OCI-LY1 (cell line): Measurements from ENCODE around the gene ASPSCR1.

ENCODE experiments used
- H2AFZ ChIP-seq: fragments of 200-600 bp; sonication (generic), shearing (Covaris generic); 2 replicates; pipeline ENCODE4 v1.6.0; 2014; ENCODE audit warnings: antibody characterized with exemption, mild to moderate bottlenecking, low read length
- H3F3A ChIP-seq: fragments of 200-600 bp; sonication (generic), shearing (Covaris generic); 2 replicates; pipeline ENCODE4 v1.6.0; 2014; ENCODE audit warnings: mild to moderate bottlenecking, antibody characterized with exemption, low read length, moderate library complexity; ENCODE audit not compliant: insufficient read depth
- H3K27ac ChIP-seq: fragments of 200-600 bp; sonication (generic); 2 replicates; pipeline ENCODE4 v1.5.1; 2014; ENCODE audit warnings: low read length, mixed run types, mild to moderate bottlenecking, low read depth; ENCODE audit not compliant: poor library complexity, severe bottlenecking
- H3K27me3 ChIP-seq: fragments of 200-600 bp; sonication (generic); 2 replicates; pipeline ENCODE4 v1.6.0; 2014; ENCODE audit warnings: antibody characterized with exemption, mild to moderate bottlenecking, low read length, moderate library complexity; ENCODE audit not compliant: insufficient read depth
- H3K36me3 ChIP-seq: fragments of 200-600 bp; sonication (generic); 2 replicates; pipeline ENCODE4 v1.6.1; 2014; ENCODE audit warnings: mild to moderate bottlenecking, antibody characterized with exemption, low read length, moderate library complexity, mixed read lengths; ENCODE audit not compliant: insufficient read depth
- H3K4me1 ChIP-seq: fragments of 200-600 bp; sonication (generic); 2 replicates; pipeline ENCODE4 v1.5.1; 2014; ENCODE audit warnings: mild to moderate bottlenecking, low read length, moderate library complexity; ENCODE audit not compliant: insufficient read depth, severe bottlenecking
- H3K4me2 ChIP-seq: fragments of 200-600 bp; sonication (generic), shearing (Covaris generic); 2 replicates; pipeline ENCODE4 v1.6.1; 2014; ENCODE audit warnings: low read length
- H3K4me3 ChIP-seq: fragments of 200-600 bp; sonication (generic); 2 replicates; pipeline ENCODE4 v1.5.1; 2014; ENCODE audit warnings: low read length, low read depth, mild to moderate bottlenecking, mixed read lengths; ENCODE audit not compliant: poor library complexity, severe bottlenecking
- H3K79me2 ChIP-seq: fragments of 200-600 bp; shearing (Covaris generic); 2 replicates; pipeline ENCODE4 v1.6.1; 2016; ENCODE audit warnings: mixed run types, low read length, mixed read lengths; ENCODE audit not compliant: insufficient read depth
- H3K9ac ChIP-seq: fragments of 200-600 bp; sonication (generic), shearing (Covaris generic); 2 replicates; pipeline ENCODE4 v1.6.1; 2014; ENCODE audit warnings: mild to moderate bottlenecking, low read length, mixed read lengths
- H3K9me2 ChIP-seq: fragments of 200-600 bp; sonication (generic), shearing (Covaris generic); 2 replicates; pipeline ENCODE4 v1.6.1; 2014; ENCODE audit warnings: low read depth, mild to moderate bottlenecking, low read length, mixed read lengths
- H3K9me3 ChIP-seq: fragments of 200-600 bp; shearing (Covaris generic); 2 replicates; pipeline ENCODE4 v1.6.1; 2014; ENCODE audit warnings: low read length, mixed read lengths
- H4K20me1 ChIP-seq: fragments of 200-600 bp; sonication (generic), shearing (Covaris generic); 2 replicates; pipeline ENCODE4 v1.6.0; 2016; ENCODE audit warnings: mild to moderate bottlenecking, low read length; ENCODE audit not compliant: insufficient read depth
- CTCF ChIP-seq: fragments of 200-600 bp; sonication (generic), shearing (Covaris generic); IDR thresholded peaks from 2 replicates; pipeline ENCODE4 v1.5.1; 2017; ENCODE audit warnings: mild to moderate bottlenecking, antibody characterized with exemption, low read length, moderate library complexity, mixed read lengths
- EZH2 ChIP-seq: fragments of 200-600 bp; sonication (generic), shearing (Covaris generic); IDR thresholded peaks from 2 replicates; pipeline ENCODE4 v1.8.0; 2017; ENCODE audit warnings: borderline replicate concordance, mixed run types, mild to moderate bottlenecking, antibody characterized with exemption, low read length, moderate library complexity, mixed read lengths

ASPSCR1 gene

GRCh38 chr17:82022981-82023446 is 45.6 kb downstream of the ASPSCR1 start, which contains the start of gene LRRC45:
Gene LRRC45 (plus strand): TSS chr17:82023305. CDS start chr17:82023644, 339 bp downstream.
- Histone ChIP-seq H3K79me2 (no peaks in the 10 kb centered on the region), H3K27ac (peak within 1 kb of the TSS; percentile 16), H3K4me2 (peak within 1 kb of the TSS; percentile 100), H3K4me3 (peak within 1 kb of the TSS; percentile 92), H3K9ac (peak within 1 kb of the TSS; percentile 88), H2AFZ (no peak within 1 kb of the TSS), H3F3A (no peaks in the 10 kb centered on the region), H4K20me1 (no peaks in the 10 kb centered on the region), H3K27me3 (no peaks in the 10 kb centered on the region), H3K36me3 (peaks cover 10% of the 10 kb centered on the region; the same call in 1 of the 2 replicates), H3K9me2 (no peaks in the 10 kb centered on the region), H3K9me3 (no peaks in the 10 kb centered on the region), H3K4me1 (peaks cover 24% of the 10 kb centered on the region)
- no peak for TF ChIP-seq EZH2
- no peak for TF ChIP-seq CTCF

GRCh38 chr17:82023447-82024241 is 46.2 kb downstream of the ASPSCR1 start:
- Histone ChIP-seq H4K20me1 (no peaks in the 10 kb centered on the region), H3K27me3 (no peaks in the 10 kb centered on the region), H3K4me2 (peak overlapping the region; percentile 89), H3K9ac (peak overlapping the region; percentile 82), H3K9me3 (no peaks in the 10 kb centered on the region), H3K36me3 (peaks cover 4% of the 10 kb centered on the region; the same call in 1 of the 2 replicates), H3K27ac (no peak overlapping the region), H3K4me1 (peaks cover 24% of the 10 kb centered on the region), H3F3A (no peaks in the 10 kb centered on the region), H2AFZ (no peak overlapping the region), H3K4me3 (peak overlapping the region; percentile 86), H3K9me2 (no peaks in the 10 kb centered on the region), H3K79me2 (no peaks in the 10 kb centered on the region)
- TF ChIP-seq EZH2 (no peak), CTCF (no peak)

GRCh38 chr17:82024859-82025258 is 47.4 kb downstream of the ASPSCR1 start:
- no peaks in the 10 kb centered on the region for H3K79me2 ChIP-seq
- no peaks in the 10 kb centered on the region for H3F3A ChIP-seq
- no peaks in the 10 kb centered on the region for H4K20me1 ChIP-seq
- no peak for TF ChIP-seq EZH2
- no peak for TF ChIP-seq CTCF
- H3K27me3 ChIP-seq, result no peaks in the 10 kb centered on the region
- H3K9me2 ChIP-seq, result no peaks in the 10 kb centered on the region
- no peak overlapping the region for H2AFZ ChIP-seq
- H3K4me2 ChIP-seq, result no peak overlapping the region
- no peak overlapping the region for H3K9ac ChIP-seq
- no peaks in the 10 kb centered on the region for H3K9me3 ChIP-seq
- H3K27ac ChIP-seq, result no peak overlapping the region
- H3K4me3 ChIP-seq, result no peak overlapping the region
- H3K36me3 ChIP-seq, result peaks cover 4% of the 10 kb centered on the region; the same call in 1 of the 2 replicates
- peaks cover 25% of the 10 kb centered on the region for H3K4me1 ChIP-seq
